ENCODE measurements around the gene OR1L4. TPM values are rescaled to one million over a fixed set of nuclear protein-coding genes. Genes with fewer than 3 reads are reported as not detected.

OR1L4 gene, protein sequence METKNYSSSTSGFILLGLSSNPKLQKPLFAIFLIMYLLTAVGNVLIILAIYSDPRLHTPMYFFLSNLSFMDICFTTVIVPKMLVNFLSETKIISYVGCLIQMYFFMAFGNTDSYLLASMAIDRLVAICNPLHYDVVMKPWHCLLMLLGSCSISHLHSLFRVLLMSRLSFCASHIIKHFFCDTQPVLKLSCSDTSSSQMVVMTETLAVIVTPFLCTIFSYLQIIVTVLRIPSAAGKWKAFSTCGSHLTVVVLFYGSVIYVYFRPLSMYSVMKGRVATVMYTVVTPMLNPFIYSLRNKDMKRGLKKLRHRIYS
- total RNA-seq (2014; rRNA removed; shearing (Covaris generic)): not detected in 2 replicates

- Histone ChIP-seq H3K27me3 (ENCODE audit: control insufficient read depth, insufficient read depth, low read length) (no peaks in the 10 kb centered on the region), H3K4me3 (ENCODE audit: insufficient read depth, low read depth, low read length) (no peak within 1 kb of the TSS), H3K36me3 (replicated peaks; ENCODE audit: control insufficient read depth, insufficient read depth, low read length) (no peaks in the 10 kb centered on the region)
- no peak for DNase-seq
These were observed at the start of gene OR1L4 for GRCh38 chr9:122723690-122724089. Gene OR1L4, plus strand, starts transcription at chr9:122723990. Its CDS starts 0 bp downstream, at chr9:122723990.

DNA sequence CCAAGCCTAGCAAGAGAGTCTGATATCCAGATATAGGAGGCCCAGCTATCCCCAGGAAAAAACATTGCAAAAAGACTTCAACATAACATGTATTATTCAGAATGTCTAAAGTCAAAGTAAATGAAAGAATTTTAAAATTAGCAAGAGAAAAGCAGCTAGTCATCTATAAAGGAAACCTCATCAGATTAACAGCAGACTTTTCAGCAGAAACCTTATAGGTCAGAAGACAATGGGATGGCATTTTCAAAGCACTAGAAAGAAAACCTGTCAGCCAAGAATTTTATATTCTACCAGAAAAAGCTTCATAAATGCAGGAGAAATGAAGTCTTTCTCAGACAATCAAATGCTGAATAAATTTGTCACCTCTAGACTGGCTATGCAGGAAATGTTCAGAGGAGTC is 38.9 kb upstream of the OR1L4 start:
- Histone ChIP-seq H3K36me3 (replicated peaks; ENCODE audit: control insufficient read depth, insufficient read depth, low read length) (no peaks in the 10 kb centered on the region), H3K4me3 (ENCODE audit: insufficient read depth, low read depth, low read length) (no peak overlapping the region), H3K27me3 (ENCODE audit: control insufficient read depth, insufficient read depth, low read length) (no peaks in the 10 kb centered on the region)
- no peak for DNase-seq

DNA sequence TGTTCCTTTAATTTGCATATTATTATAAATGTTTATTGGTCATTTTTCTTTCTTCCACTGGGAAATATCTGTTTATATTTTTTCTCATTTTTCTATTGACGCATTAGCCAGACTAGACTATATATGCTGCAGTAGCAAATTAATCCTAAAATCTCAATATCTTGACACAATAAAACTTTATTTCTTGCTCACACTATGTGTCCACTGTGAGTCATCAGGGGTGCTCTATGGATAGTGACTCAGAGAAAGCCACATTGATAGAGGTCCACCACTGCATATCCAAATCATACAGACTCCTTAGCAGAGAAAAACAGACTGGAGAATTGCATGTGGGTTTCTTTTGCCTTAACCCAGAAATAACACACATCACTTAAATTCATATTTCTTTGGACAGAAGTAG is 28.1 kb upstream of the OR1L4 start:
- Histone ChIP-seq H3K4me3 (ENCODE audit: insufficient read depth, low read depth, low read length) (no peak overlapping the region), H3K36me3 (replicated peaks; ENCODE audit: control insufficient read depth, insufficient read depth, low read length) (no peaks in the 10 kb centered on the region), H3K27me3 (ENCODE audit: control insufficient read depth, insufficient read depth, low read length) (no peaks in the 10 kb centered on the region)
- no peak for DNase-seq

DNA sequence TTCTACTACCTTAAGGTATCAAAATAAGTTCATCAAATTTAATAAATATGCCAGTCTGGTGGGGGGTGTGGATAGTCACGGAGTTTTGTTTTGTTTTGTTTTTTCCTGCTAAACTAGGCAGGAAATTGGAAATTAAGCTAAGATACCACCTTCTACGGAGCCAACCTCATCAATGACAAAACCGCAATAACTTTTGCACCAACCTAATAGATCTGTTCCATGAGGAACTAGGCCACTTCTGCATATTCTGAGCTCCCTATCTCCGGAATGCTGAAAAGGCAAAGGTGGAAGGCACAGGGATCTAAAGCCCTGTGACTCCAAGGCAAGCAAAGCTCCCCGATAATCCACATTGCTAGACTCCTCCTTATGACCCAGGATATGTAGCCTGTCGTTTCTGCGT is 5.8 kb upstream of the OR1L4 start:
- no peak for DNase-seq
- no peak overlapping the region for H3K4me3 ChIP-seq (ENCODE audit: insufficient read depth, low read depth, low read length)
- no peaks in the 10 kb centered on the region for H3K36me3 ChIP-seq (replicated peaks; ENCODE audit: control insufficient read depth, insufficient read depth, low read length)
- no peaks in the 10 kb centered on the region for H3K27me3 ChIP-seq (ENCODE audit: control insufficient read depth, insufficient read depth, low read length)

- DNase-seq: no peak
- Histone ChIP-seq H3K27me3 (ENCODE audit: control insufficient read depth, insufficient read depth, low read length) (no peaks in the 10 kb centered on the region), H3K4me3 (ENCODE audit: insufficient read depth, low read depth, low read length) (no peak overlapping the region), H3K36me3 (replicated peaks; ENCODE audit: control insufficient read depth, insufficient read depth, low read length) (no peaks in the 10 kb centered on the region)
These were observed 4.6 kb upstream of the OR1L4 start for GRCh38 chr9:122719218-122719617.

- no peaks in the 10 kb centered on the region for H3K36me3 ChIP-seq (replicated peaks; ENCODE audit: control insufficient read depth, insufficient read depth, low read length)
- H3K27me3 ChIP-seq (ENCODE audit: control insufficient read depth, insufficient read depth, low read length): no peaks in the 10 kb centered on the region
- H3K4me3 ChIP-seq (ENCODE audit: insufficient read depth, low read depth, low read length): no peak within 1 kb of the TSS
- DNase-seq: no peak
These were observed 18.2 kb downstream of the OR1L4 start, which contains the start of gene OR1L6 for GRCh38 chr9:122742003-122742402. Gene OR1L6, plus strand, starts transcription at chr9:122742303. Its CDS starts 7,545 bp downstream, at chr9:122749848.

DNA sequence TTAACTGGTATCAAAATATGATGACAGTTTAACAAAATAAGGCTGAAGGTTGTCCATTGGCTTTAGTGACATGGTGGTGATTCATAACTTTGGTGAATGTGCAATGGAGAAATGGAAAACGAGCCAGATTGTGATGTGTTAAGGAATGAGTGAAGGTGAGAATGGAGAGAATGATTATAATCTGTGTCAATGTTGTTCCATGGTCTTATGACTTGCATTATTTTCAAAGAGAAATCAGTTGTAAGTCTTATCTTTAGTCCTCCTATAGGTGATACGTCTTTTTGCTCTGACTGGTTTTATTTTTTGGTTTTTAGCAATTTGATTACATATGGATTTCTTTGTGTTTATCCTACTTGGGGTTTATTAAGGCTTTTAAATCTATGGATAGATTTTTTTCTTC is 31.0 kb downstream of the OR1L4 start:
- Histone ChIP-seq H3K4me3 (ENCODE audit: insufficient read depth, low read depth, low read length) (no peak overlapping the region), H3K36me3 (replicated peaks; ENCODE audit: control insufficient read depth, insufficient read depth, low read length) (no peaks in the 10 kb centered on the region), H3K27me3 (ENCODE audit: control insufficient read depth, insufficient read depth, low read length) (no peaks in the 10 kb centered on the region)
- no peak for DNase-seq

- DNase-seq: no peak
- H3K36me3 ChIP-seq (replicated peaks; ENCODE audit: control insufficient read depth, insufficient read depth, low read length): no peaks in the 10 kb centered on the region
- no peak overlapping the region for H3K4me3 ChIP-seq (ENCODE audit: insufficient read depth, low read depth, low read length)
- H3K27me3 ChIP-seq (ENCODE audit: control insufficient read depth, insufficient read depth, low read length): no peaks in the 10 kb centered on the region
These were observed 44.0 kb downstream of the OR1L4 start for GRCh38 chr9:122767817-122768216.

Other genes with a start within 250 kb of the OR1L4 start
- not detected in 2 replicates for gene OR1J1, start 246.1 kb upstream of the OR1L4 start, total RNA-seq (2014; rRNA removed; shearing (Covaris generic))
- gene OR1J2, start 213.2 kb upstream of the OR1L4 start, total RNA-seq (2014; rRNA removed; shearing (Covaris generic)): not detected in 2 replicates
- gene OR1J4, start 204.8 kb upstream of the OR1L4 start, total RNA-seq (2014; rRNA removed; shearing (Covaris generic)): not detected in 2 replicates
- gene OR1N1, start 196.7 kb upstream of the OR1L4 start, total RNA-seq (2014; rRNA removed; shearing (Covaris generic)): 0.15 TPM in 1 of 2 replicates, not detected in the other
- not detected in 2 replicates for gene OR1N2, start 170.9 kb upstream of the OR1L4 start, total RNA-seq (2014; rRNA removed; shearing (Covaris generic))
- not detected in 2 replicates for gene OR1L8, start 140.6 kb upstream of the OR1L4 start, total RNA-seq (2014; rRNA removed; shearing (Covaris generic))
- not detected in 2 replicates for gene OR1Q1, start 109.3 kb upstream of the OR1L4 start, total RNA-seq (2014; rRNA removed; shearing (Covaris generic))
- not detected in 2 replicates for gene OR1B1, start 66.4 kb upstream of the OR1L4 start, total RNA-seq (2014; rRNA removed; shearing (Covaris generic))
- gene OR1L1, start 62.3 kb upstream of the OR1L4 start, total RNA-seq (2014; rRNA removed; shearing (Covaris generic)): not detected in 2 replicates
- gene OR1L3, start 48.9 kb upstream of the OR1L4 start, total RNA-seq (2014; rRNA removed; shearing (Covaris generic)): not detected in 2 replicates
- gene OR1L6, start 18.3 kb downstream of the OR1L4 start, total RNA-seq (2014; rRNA removed; shearing (Covaris generic)): not detected in 2 replicates
- gene OR5C1, start 64.9 kb downstream of the OR1L4 start, total RNA-seq (2014; rRNA removed; shearing (Covaris generic)): not detected in 2 replicates
- not detected in 2 replicates for gene OR1K1, start 76.1 kb downstream of the OR1L4 start, total RNA-seq (2014; rRNA removed; shearing (Covaris generic))
- gene PDCL, start 104.6 kb downstream of the OR1L4 start, total RNA-seq (2014; rRNA removed; shearing (Covaris generic)): 18.7 and 24.6 TPM in 2 replicates
- 21.6 and 28.0 TPM in 2 replicates for gene RC3H2, start 181.4 kb downstream of the OR1L4 start, total RNA-seq (2014; rRNA removed; shearing (Covaris generic))
- 8.6 and 11.7 TPM in 2 replicates for gene ZBTB6, start 189.3 kb downstream of the OR1L4 start, total RNA-seq (2014; rRNA removed; shearing (Covaris generic))
- gene ZBTB26, start 207.5 kb downstream of the OR1L4 start, total RNA-seq (2014; rRNA removed; shearing (Covaris generic)): 1.9 and 2.3 TPM in 2 replicates
- gene RABGAP1, start 217.0 kb downstream of the OR1L4 start, total RNA-seq (2014; rRNA removed; shearing (Covaris generic)): 15.6 and 28.1 TPM in 2 replicates

Measured in H7 (cell line).